GM20431 (cell line): ENCODE measurements around the gene DNAH5.
"Not testable (repeated sequence)": the region's sequence is repeated elsewhere in the genome, so short reads cannot be mapped to it uniquely, and the experiment has no call there.

Source experiments
- in situ Hi-C: fragments of 300-500 bp; cut with MseI, MboI; formaldehyde crosslinking; loops from one replicate; pipeline ENCODE4 v1.15.0; 2020; ENCODE audit warnings: low sequenced_read_pairs; ENCODE audit not compliant: unreplicated experiment

Gene DNAH5

GRCh38 chr5:13859270-13860065, 85.0 kb downstream of the DNAH5 start:
- in situ Hi-C loops: no loop called here

GRCh38 chr5:13843175-13843846, 101.2 kb downstream of the DNAH5 start:
- in situ Hi-C loops: no loop called here

GRCh38 chr5:13833440-13833839, 111.0 kb downstream of the DNAH5 start:
- in situ Hi-C loops: no loop called here

- in situ Hi-C loops: no loop called here
Measured at GRCh38 chr5:13831351-13831750, 113.1 kb downstream of the DNAH5 start.

- in situ Hi-C loops: no loop called here
Measured at GRCh38 chr5:13830536-13830935, 114.0 kb downstream of the DNAH5 start.

- in situ Hi-C loops: no loop called here
Measured at GRCh38 chr5:13821366-13821765, 123.1 kb downstream of the DNAH5 start.

- in situ Hi-C loops: no loop called here
Measured at GRCh38 chr5:13816126-13816525, 128.4 kb downstream of the DNAH5 start.

GRCh38 chr5:13814301-13814700, 130.2 kb downstream of the DNAH5 start:
- in situ Hi-C loops: no loop called here

GRCh38 chr5:13809921-13810320, 134.6 kb downstream of the DNAH5 start:
- in situ Hi-C loops: no loop called here

GRCh38 chr5:13804336-13804735, 140.2 kb downstream of the DNAH5 start:
- in situ Hi-C loops: no loop called here

GRCh38 chr5:13798569-13798968, 145.9 kb downstream of the DNAH5 start:
- in situ Hi-C loops: not testable (repeated sequence)

- in situ Hi-C loops: no loop called here
Measured at GRCh38 chr5:13785781-13786415, 158.6 kb downstream of the DNAH5 start.

- in situ Hi-C loops: no loop called here
Measured at GRCh38 chr5:13783726-13784125, 160.8 kb downstream of the DNAH5 start.

- in situ Hi-C loops: no loop called here
Measured at GRCh38 chr5:13780081-13780480, 164.4 kb downstream of the DNAH5 start.

GRCh38 chr5:13773649-13774048, 170.8 kb downstream of the DNAH5 start:
- in situ Hi-C loops: no loop called here

- in situ Hi-C loops: no loop called here
Measured at GRCh38 chr5:13771011-13771571, 173.4 kb downstream of the DNAH5 start.

GRCh38 chr5:13766236-13766635, 178.3 kb downstream of the DNAH5 start:
- in situ Hi-C loops: no loop called here

- in situ Hi-C loops: no loop called here
Measured at GRCh38 chr5:13763719-13764118, 180.8 kb downstream of the DNAH5 start.

GRCh38 chr5:13749766-13750165, 194.7 kb downstream of the DNAH5 start:
- in situ Hi-C loops: no loop called here

- in situ Hi-C loops: no loop called here
Measured at GRCh38 chr5:13746026-13746425, 198.5 kb downstream of the DNAH5 start.

- in situ Hi-C loops: no loop called here
Measured at GRCh38 chr5:13745508-13745907, 199.0 kb downstream of the DNAH5 start.
